Breast epithelium (tissue), 3 donors: ENCODE measurements around the gene CHST1.

Experiments used
- CTCF ChIP-seq, 3 donors: fragments of 450-650 bp; IDR thresholded peaks; one replicate each; pipeline ENCODE4 v1.5.1; 2016 to 2017; ENCODE audit warnings: antibody characterized with exemption in 3 of 3, mild to moderate bottlenecking in 3 of 3, moderate library complexity in 3 of 3
- POLR2A ChIP-seq: fragments of 450-650 bp; IDR thresholded peaks from one replicate; pipeline ENCODE4 v1.6.1; 2016; ENCODE audit warnings: antibody characterized with exemption, mild to moderate bottlenecking, moderate library complexity
- POLR2AphosphoS5 ChIP-seq, 3 donors: sonication (generic); formaldehyde crosslinking; IDR thresholded peaks; one replicate each; pipeline ENCODE4 v1.6.1; 2017; ENCODE audit warnings: antibody characterized with exemption in 3 of 3

DNA sequence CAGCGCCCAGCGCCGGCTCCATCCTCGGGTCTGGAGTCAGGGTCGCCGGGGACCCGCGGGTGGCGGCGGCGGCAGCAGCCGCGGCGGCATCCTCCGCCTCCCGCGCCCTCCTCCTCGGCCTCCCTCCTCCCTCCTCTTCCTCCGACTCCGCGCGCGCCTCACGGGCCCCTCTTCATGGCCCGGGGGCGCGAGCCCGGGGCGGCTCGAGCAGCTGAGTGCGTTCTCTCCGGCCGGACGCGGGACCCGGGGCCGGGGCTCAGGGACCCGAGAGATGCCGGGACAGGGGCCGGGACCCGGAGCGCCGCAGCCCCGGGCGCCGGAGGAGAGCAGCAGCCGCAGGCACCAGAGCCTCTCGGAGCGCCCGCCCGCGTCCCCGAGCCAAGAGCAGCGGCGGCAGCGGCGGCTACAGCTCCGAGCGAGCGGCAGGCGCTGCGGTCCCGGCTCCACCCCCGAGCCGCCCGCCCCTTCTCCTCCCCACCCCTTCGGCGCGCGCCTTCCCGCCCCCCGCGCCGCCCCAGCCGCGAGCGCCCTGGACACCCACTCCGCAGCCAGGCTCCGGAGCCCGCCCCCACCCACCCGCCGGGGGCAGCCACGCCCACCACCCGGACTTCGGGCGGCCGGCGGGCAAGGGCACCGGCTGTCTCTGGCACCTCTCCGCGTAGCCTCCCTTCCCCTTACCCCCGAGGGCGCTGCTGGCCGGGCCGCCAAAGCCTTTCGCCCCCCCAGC, at the start of gene CHST1:
- TF ChIP-seq CTCF (IDR thresholded peaks at IDR 0.05) (no peak), POLR2A (no peak), POLR2AphosphoS5 (IDR thresholded peaks at IDR 0.05) (no peak)
